Suprapubic skin (tissue), 3 donors: ENCODE data around the gene RAB24.

Experiments used
- POLR2A ChIP-seq, 2 donors: fragments of 450-650 bp; IDR thresholded peaks; one replicate each; pipeline ENCODE4 v1.6.1; 2017; ENCODE audit warnings: antibody characterized with exemption in 2 of 2, mild to moderate bottlenecking in 2 of 2, moderate library complexity in 2 of 2
- TF ChIP-seq, protein P1 (sequence below), 2 donors: fragments of 200-600 bp in 1 of 2; fragments of 450-650 bp in 1 of 2; sonication (generic) in 1 of 2; IDR thresholded peaks; one replicate each; pipeline ENCODE4 v1.5.1; 2016 to 2019; ENCODE audit warnings: antibody characterized with exemption in 2 of 2, mild to moderate bottlenecking in 1 of 2, moderate library complexity in 1 of 2

- no peak for TF ChIP-seq POLR2A (IDR thresholded peaks at IDR 0.05)
- TF ChIP-seq, protein P1, sequence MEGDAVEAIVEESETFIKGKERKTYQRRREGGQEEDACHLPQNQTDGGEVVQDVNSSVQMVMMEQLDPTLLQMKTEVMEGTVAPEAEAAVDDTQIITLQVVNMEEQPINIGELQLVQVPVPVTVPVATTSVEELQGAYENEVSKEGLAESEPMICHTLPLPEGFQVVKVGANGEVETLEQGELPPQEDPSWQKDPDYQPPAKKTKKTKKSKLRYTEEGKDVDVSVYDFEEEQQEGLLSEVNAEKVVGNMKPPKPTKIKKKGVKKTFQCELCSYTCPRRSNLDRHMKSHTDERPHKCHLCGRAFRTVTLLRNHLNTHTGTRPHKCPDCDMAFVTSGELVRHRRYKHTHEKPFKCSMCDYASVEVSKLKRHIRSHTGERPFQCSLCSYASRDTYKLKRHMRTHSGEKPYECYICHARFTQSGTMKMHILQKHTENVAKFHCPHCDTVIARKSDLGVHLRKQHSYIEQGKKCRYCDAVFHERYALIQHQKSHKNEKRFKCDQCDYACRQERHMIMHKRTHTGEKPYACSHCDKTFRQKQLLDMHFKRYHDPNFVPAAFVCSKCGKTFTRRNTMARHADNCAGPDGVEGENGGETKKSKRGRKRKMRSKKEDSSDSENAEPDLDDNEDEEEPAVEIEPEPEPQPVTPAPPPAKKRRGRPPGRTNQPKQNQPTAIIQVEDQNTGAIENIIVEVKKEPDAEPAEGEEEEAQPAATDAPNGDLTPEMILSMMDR (IDR thresholded peaks at IDR 0.05): peak; percentile 48 to 89
Observed at GRCh38 chr5:177309351-177310191, 6.1 kb upstream of the RAB24 start.
